Measurements from ENCODE around the gene SMAD9.

SMAD9 gene

DNA sequence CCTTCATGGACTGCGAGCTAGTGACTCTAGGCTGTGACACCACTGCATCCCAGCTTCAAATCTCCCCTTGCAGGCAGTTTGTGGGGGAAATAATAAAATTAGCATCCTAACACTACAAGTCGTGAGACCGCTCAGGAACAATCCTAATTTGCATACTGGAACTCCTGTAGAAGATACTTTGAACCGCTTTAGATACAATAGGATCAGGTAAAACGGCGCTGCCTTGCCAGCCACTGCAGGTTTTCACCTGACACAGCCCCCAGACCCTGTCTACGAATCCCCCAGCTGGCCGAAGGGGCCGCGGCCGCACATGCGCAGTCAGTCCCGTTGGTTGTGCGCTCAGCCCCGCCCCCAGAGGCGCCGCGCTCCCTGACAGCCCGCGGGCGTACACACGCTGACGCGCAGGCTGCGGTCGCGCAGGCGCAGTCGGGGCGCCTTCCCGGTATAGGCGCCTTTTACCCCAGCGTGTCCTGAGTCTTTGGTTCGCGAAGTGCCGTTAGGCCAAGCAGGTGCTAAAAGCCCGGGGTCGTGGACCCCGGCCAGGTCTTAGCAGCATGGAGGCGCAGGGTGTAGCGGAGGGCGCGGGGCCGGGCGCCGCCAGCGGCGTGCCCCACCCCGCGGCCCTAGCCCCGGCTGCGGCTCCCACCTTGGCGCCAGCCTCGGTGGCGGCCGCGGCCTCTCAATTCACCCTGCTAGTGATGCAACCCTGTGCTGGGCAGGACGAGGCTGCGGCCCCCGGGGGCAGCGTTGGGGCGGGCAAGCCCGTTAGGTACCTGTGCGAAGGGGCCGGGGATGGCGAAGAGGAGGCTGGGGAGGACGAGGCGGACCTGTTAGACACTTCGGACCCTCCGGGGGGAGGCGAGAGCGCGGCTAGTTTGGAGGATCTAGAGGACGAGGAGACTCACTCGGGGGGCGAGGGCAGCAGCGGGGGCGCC is 101.0 kb downstream of the SMAD9 start, which contains the start of gene RFXAP:
TSS of gene RFXAP (plus strand) at position 419 of the 935 bp plus-strand sequence. CDS start at position 555, 136 bp downstream.
- DNase-seq (ENCODE audit: low read depth in 1 of 2, low spot score in 1 of 2), result peak; percentile 78 to 84

DNA sequence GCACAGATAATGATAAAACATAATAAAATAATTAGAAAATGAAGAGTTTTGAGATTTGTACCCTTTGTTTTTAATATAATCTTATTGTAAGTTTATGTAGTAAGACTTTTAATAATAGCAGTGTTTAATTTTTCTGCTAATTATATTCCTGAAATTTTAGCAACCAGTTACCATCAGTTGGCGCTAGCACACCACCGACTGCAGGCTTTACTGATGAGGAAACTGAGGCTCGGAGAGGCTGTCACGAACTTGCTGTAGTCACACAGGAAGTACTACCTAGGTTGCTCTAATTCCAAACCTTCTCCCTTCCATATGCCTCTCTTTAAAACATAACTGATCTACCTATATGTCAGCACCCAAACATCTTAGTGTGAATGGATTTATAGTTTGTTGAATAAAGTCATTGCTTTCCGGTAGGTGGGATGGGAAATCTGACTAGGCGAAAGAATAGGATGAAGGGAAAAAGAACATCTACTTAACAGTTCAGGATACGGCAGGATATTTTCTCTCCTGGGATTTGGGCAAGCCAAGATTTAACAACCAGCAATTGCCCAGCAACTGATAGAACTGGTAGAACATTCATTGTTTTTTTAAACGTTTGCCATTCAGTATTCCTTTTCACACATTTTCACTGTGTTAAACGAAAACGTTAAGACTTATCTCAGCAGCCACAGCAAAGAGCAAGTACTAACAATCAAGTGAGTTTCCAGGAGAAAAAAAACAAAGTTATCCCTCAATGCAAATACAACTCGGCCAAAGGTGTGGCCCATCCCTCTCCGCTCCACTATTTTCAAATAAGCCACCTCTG is 101.8 kb downstream of the SMAD9 start:
- no peak for DNase-seq (ENCODE audit: low read depth in 1 of 2, low spot score in 1 of 2)

DNA sequence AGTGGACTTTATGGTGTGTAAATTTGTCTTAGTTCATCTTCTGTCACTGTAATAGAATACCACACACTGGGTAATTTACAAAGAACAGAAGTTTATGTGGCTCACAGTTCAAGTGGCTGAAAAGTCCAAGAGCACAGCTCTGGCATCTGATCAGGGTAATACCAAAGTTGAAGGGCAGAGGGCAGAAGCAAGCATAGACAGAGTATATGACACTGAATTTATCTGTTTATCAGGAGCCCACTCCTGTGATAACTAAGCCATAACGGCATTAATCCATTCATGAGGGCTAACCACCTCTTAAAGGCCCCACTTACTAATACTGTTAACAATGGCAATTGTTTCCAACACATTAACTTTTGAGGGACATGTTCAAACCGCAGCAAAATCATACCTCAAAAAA is 105.0 kb downstream of the SMAD9 start:
- no peak for DNase-seq (ENCODE audit: low read depth in 1 of 2, low spot score in 1 of 2)

DNA sequence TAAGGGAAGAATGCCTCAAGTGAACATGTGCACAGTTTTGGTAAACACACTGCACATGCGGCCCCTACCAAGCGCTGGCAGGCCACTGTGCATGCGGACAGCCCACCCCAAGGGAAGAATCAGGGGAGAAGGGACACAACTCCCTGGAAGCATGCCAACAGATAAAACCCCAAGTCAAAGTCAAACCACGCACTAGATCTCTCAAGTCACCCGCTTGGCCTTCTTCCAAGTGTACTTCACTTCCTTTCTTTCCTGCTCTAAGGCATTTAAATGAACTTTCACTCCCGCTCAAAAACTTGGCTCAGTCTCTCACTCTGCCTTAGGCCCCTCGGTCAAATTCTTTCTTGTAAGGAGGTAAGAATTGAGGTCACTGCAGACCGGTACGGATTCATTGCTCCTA is 105.6 kb downstream of the SMAD9 start:
- DNase-seq (ENCODE audit: low read depth in 1 of 2, low spot score in 1 of 2), result no peak

DNA sequence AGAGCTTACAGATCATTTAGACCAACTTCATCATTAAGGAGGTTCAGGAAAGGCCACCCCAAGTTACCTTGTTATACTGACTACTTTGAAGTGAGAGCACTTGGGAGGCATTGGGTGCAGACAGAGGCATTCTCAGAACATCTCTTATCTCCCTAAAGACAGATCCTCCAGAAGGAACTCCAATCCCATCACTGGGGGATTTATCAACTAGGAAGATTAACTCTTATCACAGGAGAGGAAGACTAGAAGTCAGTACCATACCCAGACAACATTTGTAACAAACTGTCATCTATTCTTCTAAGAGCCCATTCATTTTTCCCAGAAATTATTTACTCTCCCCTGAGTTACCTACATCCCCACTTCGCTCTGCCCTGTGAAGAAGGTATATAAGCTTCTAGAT is 106.8 kb downstream of the SMAD9 start:
- no peak for DNase-seq (ENCODE audit: low read depth in 1 of 2, low spot score in 1 of 2)

DNA sequence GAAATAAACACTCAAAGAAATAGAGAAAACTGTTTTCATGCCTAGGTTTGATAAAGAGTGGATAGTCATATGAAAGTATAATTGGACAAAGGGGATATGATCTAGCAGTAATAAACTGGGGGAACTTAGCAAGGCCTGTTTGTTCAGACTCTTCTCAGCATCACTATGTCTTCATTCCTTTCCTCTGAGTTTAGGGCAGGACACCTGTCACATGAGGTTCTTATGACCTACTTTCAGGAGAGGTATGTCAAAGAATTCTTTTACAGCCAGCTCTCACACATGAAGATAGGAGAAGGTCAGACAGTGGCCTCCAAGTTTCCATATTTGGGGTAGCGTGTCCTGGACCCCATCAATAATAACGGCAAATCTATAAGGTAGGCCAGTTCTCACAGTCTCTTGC is 112.4 kb downstream of the SMAD9 start:
- DNase-seq (ENCODE audit: low read depth in 1 of 2, low spot score in 1 of 2), result no peak

DNA sequence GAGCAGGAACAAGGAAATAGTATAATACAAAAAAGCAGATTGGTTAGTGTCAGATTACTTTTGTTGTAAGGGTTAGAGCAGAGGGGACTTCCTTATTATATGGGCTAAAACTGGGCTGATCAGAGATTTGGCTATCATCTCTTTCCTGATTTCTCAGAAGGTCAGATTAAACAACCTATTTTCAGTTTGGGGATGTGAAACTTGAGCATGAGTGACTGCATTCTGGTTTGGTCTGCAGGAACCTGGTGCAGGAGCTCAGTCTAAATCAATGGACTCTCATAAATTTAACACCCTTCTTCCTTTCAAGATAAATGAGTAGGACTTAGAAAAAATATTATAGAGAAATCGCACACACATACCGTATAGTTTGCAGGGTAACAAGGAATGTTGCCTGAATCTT is 113.9 kb downstream of the SMAD9 start:
- no peak for DNase-seq (ENCODE audit: low read depth in 1 of 2, low spot score in 1 of 2)

DNA sequence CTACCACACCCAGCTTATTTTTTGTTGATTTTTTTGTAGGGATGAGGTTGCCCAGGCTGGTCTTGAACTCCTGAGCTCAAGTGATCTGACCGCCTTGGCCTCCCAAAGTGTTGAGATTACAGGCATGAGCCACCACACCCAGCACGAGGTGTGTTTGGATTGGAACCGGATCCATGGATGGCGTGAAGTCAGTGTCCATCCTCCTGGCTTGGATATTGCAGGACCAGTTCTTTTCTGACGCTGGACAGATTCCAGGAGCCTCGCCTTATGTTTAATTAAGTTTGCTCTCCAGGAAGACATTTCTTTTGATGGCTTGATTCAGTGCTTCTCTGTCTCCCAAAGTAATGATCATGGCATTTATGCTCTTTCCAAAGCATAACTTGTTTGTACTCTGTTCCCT is 115.5 kb downstream of the SMAD9 start:
- DNase-seq (ENCODE audit: low read depth in 1 of 2, low spot score in 1 of 2), result no peak

DNA sequence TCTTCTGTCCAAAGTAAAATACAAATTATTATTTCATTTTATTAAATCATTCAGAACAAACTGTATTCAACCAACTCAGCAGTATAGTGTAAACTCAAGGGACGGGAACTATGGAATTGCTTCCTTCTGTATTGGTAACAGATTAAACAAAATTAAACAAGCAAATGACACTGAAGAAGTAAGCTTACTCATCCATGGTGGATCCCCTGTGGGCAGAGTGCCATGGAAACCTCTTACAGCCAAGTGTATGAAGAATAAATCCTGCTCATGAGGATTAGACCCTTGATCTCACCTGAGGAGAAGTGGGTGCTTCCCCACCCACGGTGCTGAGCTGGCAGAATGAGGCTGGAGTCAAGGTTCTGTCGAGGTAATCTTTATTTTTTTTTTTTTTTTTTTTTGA is 119.0 kb downstream of the SMAD9 start:
- DNase-seq (ENCODE audit: low read depth in 1 of 2, low spot score in 1 of 2), result no peak

DNA sequence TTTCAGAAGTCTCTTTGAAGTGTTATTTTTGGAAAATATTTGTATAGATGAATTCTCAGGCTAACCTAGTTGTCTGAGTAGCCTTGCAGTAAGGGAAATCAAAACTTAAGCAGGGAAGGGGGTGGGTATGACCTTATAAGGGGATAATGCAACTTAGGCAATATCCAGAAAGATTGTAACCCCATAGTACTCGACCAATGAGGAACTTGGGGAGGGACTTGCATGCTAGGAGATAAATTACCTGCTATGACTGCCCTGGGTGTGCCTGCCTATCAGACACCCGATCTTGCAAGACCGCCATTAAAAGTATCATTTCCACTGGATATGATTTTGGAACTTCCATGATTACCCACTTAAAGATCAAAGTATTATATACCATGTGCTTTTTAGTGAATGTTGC is 124.0 kb downstream of the SMAD9 start:
- no peak for DNase-seq (ENCODE audit: low read depth in 1 of 2, low spot score in 1 of 2)

DNA sequence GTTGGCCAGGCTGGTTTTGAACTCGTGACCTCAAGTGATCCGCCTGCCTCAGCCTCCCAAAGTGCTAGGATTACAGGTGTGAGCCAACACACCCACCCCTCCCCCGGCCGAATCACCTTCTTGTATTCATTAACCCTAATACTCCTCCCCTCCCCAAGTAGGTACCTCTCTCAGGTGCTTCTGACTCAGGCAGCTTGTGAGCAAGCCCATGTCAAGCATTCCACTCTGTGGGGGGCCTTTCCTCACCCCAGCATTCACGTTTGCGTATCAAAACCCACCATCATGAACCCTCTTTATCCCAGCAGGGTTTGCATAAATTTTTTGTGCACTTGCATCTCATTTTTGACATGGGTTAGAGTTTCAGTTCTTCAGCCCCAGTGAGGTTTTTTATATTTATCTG is 124.6 kb downstream of the SMAD9 start:
- DNase-seq (ENCODE audit: low read depth in 1 of 2, low spot score in 1 of 2), result no peak
